IMR-90 (cell line): ENCODE data around the gene SOCS4. TPM values are rescaled to one million over a fixed set of nuclear protein-coding genes. Genes with fewer than 3 reads are reported as not detected.

Source experiments
- ATAC-seq: fragments of 200-7000 bp; cut with Tn5 transposase; 2 replicates; pipeline ENCODE4 v1.9.1; 2020; ENCODE audit warnings: low read depth, mild to moderate bottlenecking, moderate library complexity
- BruUV-seq: library from RNA; stranded (reverse); fragments of 400-500 nt; replicated peaks from 2 replicates; lab custom pipeline; 2021; lab: Mats Ljungman, UMichigan
- CTCF ChIA-PET: fragments of 300-600 bp; formaldehyde crosslinking; extraction: SDS; loops from one replicate; lab custom pipeline; 2021; ENCODE audit warnings: antibody characterized with exemption; lab: Yijun Ruan, JAX
- POLR2A ChIA-PET: fragments of 300-600 bp; sonication (Branson Sonifier 250); formaldehyde crosslinking; loops from one replicate; lab custom pipeline; 2022; ENCODE audit warnings: antibody characterized with exemption; ENCODE audit not compliant: unreplicated experiment; lab: Charles Lee
- DNase-seq: peaks from one replicate; pipeline ENCODE4 v3.0.0; 2013
- H2AFZ ChIP-seq: replicated peaks from 2 replicates; pipeline ENCODE3; 2013; ENCODE audit warnings: low read length, mild to moderate bottlenecking; ENCODE audit not compliant: poor library complexity
- H2AK5ac ChIP-seq: 2 replicates; pipeline ENCODE4 v1.6.1; 2013; ENCODE audit warnings: low read depth, low read length, inconsistent platforms
- H2AK9ac ChIP-seq: replicated peaks from 2 replicates; pipeline ENCODE3; 2013; ENCODE audit warnings: mild to moderate bottlenecking, low read depth, low read length, moderate library complexity; ENCODE audit not compliant: poor library complexity
- H2BK120ac ChIP-seq: 2 replicates; pipeline ENCODE4 v1.6.1; 2013; ENCODE audit warnings: low read depth, low read length, inconsistent platforms
- H2BK15ac ChIP-seq: 3 replicates; pipeline ENCODE4 v1.6.1; 2013; ENCODE audit warnings: low read depth, low read length, inconsistent platforms
- H2BK20ac ChIP-seq: 2 replicates; pipeline ENCODE4 v1.6.1; 2013; ENCODE audit warnings: low read depth, mild to moderate bottlenecking, inconsistent platforms, low read length, moderate library complexity
- H2BK5ac ChIP-seq: 2 replicates; pipeline ENCODE4 v1.6.1; 2013; ENCODE audit warnings: mild to moderate bottlenecking, low read depth, low read length, inconsistent platforms; ENCODE audit not compliant: poor library complexity, severe bottlenecking
- H3K14ac ChIP-seq: replicated peaks from 2 replicates; pipeline ENCODE4 v1.6.1; 2013; ENCODE audit warnings: low read depth, low read length, inconsistent platforms
- H3K18ac ChIP-seq: 2 replicates; pipeline ENCODE4 v1.6.1; 2013; ENCODE audit warnings: low read depth, low read length, control low read depth
- H3K23ac ChIP-seq: 2 replicates; pipeline ENCODE4 v1.6.1; 2013; ENCODE audit warnings: low read depth, low read length, inconsistent platforms
- H3K27ac ChIP-seq: 2 replicates; pipeline ENCODE4 v1.5.1; 2013; ENCODE audit warnings: mild to moderate bottlenecking, control low read depth, low read length; ENCODE audit not compliant: insufficient read depth
- H3K27me3 ChIP-seq: 2 replicates; pipeline ENCODE4 v1.6.1; 2013; ENCODE audit warnings: low read length; ENCODE audit not compliant: control insufficient read depth, insufficient read depth
- H3K36me3 ChIP-seq: 2 replicates; pipeline ENCODE4 v1.6.1; 2013; ENCODE audit warnings: low read length, mixed read lengths; ENCODE audit not compliant: control insufficient read depth, insufficient read depth
- H3K4ac ChIP-seq: 2 replicates; pipeline ENCODE4 v1.6.1; 2013; ENCODE audit warnings: low read depth, low read length, inconsistent platforms
- H3K4me1 ChIP-seq: 2 replicates; pipeline ENCODE4 v1.6.1; 2013; ENCODE audit warnings: low read length, mixed read lengths; ENCODE audit not compliant: control insufficient read depth, insufficient read depth
- H3K4me2 ChIP-seq: 2 replicates; pipeline ENCODE4 v1.6.1; 2013; ENCODE audit warnings: low read depth, mild to moderate bottlenecking, control low read depth, low read length, moderate library complexity
- H3K4me3 ChIP-seq: 2 replicates; pipeline ENCODE4 v1.5.1; 2013; ENCODE audit warnings: low read depth, mild to moderate bottlenecking, control low read depth, low read length, moderate library complexity; ENCODE audit not compliant: insufficient read depth
- H3K56ac ChIP-seq: 2 replicates; pipeline ENCODE4 v1.6.1; 2013; ENCODE audit warnings: low read length, inconsistent platforms; ENCODE audit not compliant: insufficient read depth; ENCODE audit errors: extremely low read depth
- H3K79me1 ChIP-seq, 2 experiments: 2 replicates each; pipeline ENCODE4 v1.6.1; 2013; ENCODE audit warnings: low read length in 2 of 2, inconsistent platforms in 1 of 2, low read depth in 1 of 2
- H3K9ac ChIP-seq: 2 replicates; pipeline ENCODE4 v1.6.1; 2013; ENCODE audit warnings: low read depth, low read length, control low read depth
- H3K9me1 ChIP-seq: 2 replicates; pipeline ENCODE4 v1.6.1; 2013; ENCODE audit warnings: low read length, inconsistent platforms; ENCODE audit not compliant: insufficient read depth
- H3K9me3 ChIP-seq: 2 replicates; pipeline ENCODE4 v1.6.1; 2013; ENCODE audit warnings: low read length; ENCODE audit not compliant: control insufficient read depth, insufficient read depth
- H4K20me1 ChIP-seq: 2 replicates; pipeline ENCODE4 v1.6.1; 2013; ENCODE audit warnings: low read length, inconsistent platforms; ENCODE audit not compliant: insufficient read depth
- H4K5ac ChIP-seq: 2 replicates; pipeline ENCODE4 v1.6.1; 2013; ENCODE audit warnings: mild to moderate bottlenecking, low read depth, low read length, control low read depth
- H4K8ac ChIP-seq, 2 experiments: 2 replicates each; pipeline ENCODE4 v1.6.1; 2013; ENCODE audit warnings: low read depth in 2 of 2, low read length in 2 of 2, control low read depth in 1 of 2, inconsistent platforms in 1 of 2
- H4K91ac ChIP-seq: 2 replicates; pipeline ENCODE4 v1.6.1; 2013; ENCODE audit warnings: low read depth, low read length, inconsistent platforms; ENCODE audit not compliant: insufficient read depth
- BHLHE40 ChIP-seq: fragments of 150-350 bp; IDR thresholded peaks from 2 replicates; pipeline ENCODE4 v1.6.1; 2016; ENCODE audit warnings: mild to moderate bottlenecking, low read depth, low read length
- MAZ ChIP-seq: IDR thresholded peaks from 2 replicates; pipeline ENCODE4 v1.6.1; 2012; ENCODE audit warnings: low read depth, mild to moderate bottlenecking, low read length, improper control_type of control experiment, moderate library complexity, borderline replicate concordance
- MXI1 ChIP-seq: IDR thresholded peaks from 2 replicates; pipeline ENCODE4 v1.6.1; 2012; ENCODE audit warnings: low read depth, mild to moderate bottlenecking, low read length, moderate library complexity, borderline replicate concordance
- POLR2A ChIP-seq: IDR thresholded peaks from 2 replicates; pipeline ENCODE4 v1.6.1; 2012; ENCODE audit warnings: mild to moderate bottlenecking, low read depth, low read length
- RAD21 ChIP-seq: IDR thresholded peaks from 2 replicates; pipeline ENCODE4 v1.6.1; 2012; ENCODE audit warnings: low read length, improper control_type of control experiment
- WGBS, 2 experiments: methylation state at CpG; one replicate each; pipeline versions ENCODE4 v1.1.5 to v1.1.7; 2013; ENCODE audit warnings: missing lambda C conversion rate in 2 of 2; ENCODE audit not compliant: insufficient read length in 1 of 2; ENCODE audit errors: extremely low coverage in 2 of 2; 5-methylcytosine and 5-hydroxymethylcytosine counted together
- dilution Hi-C: fragments of 300-500 bp; cut with HindIII; formaldehyde crosslinking; loops from one replicate; pipeline ENCODE4 v1.14.3; 2018; ENCODE audit warnings: low sequenced_read_pairs; ENCODE audit not compliant: unreplicated experiment
- in situ Hi-C: fragments of 300-500 bp; cut with MboI; formaldehyde crosslinking; loops from 3 replicates; pipeline ENCODE4 v1.14.3; 2019; ENCODE audit warnings: low sequenced_read_pairs, inconsistent platforms, mixed read lengths
- intact Hi-C: fragments of 100-400 bp; cut with micrococcal nuclease; formaldehyde crosslinking; loops from 2 replicates; pipeline ENCODE4 v1.10.0; 2022
- polyA plus RNA-seq, 3 experiments: library from polyadenylated mRNA; depleted of rRNA; stranded (reverse); fragments of >200 nt; gene quantifications; 2 replicates each; pipeline ENCODE4 v1.2.3, GENCODE V29; 2012; ENCODE audit warnings: low replicate concordance in 1 of 3
- total RNA-seq: library from RNA; depleted of rRNA; stranded (reverse); fragments of >200 nt; gene quantifications from 2 replicates; pipeline ENCODE4 v1.2.3, GENCODE V29; 2012
- TF ChIP-seq, protein P1 (sequence below): conservative IDR thresholded peaks from 2 replicates; pipeline ENCODE4 v1.5.1; 2012; ENCODE audit warnings: mild to moderate bottlenecking, low read depth, low read length, improper control_type of control experiment

Gene SOCS4
- total and polyA plus RNA-seq, 2 of the 4 experiments (the other 2 are of a cell fraction) = 4.6 to 12.7 TPM

DNA sequence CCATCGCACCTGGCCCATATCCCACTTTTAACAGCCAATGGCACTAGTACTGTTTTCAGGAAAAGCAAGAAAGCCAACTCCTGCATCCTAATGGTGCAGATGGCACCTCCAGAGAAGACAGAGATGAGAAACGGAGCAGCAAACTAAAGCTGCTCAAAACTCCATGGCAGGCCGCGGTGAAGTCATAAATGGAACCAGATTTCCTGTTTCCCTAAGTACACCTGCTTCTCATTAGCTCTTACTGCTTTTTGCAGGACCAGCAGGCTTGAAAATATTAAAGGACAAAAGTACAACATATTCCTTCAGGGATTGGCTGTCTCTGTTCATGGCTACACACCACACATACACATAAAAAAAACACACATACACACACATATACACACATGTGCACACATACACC, 65.3 kb downstream of the SOCS4 start:
- H3K4me1 ChIP-seq = peaks cover 3% of the 10 kb centered on the region; the same call in 1 of the 2 replicates
- H3K9me3 ChIP-seq = no peaks in the 10 kb centered on the region
- H3K36me3 ChIP-seq = no peaks in the 10 kb centered on the region
- H4K20me1 ChIP-seq = no peaks in the 10 kb centered on the region
- ChIA-PET POLR2A (no interaction called here), CTCF (interaction anchor here (1.6 to 1.7 kb wide), 2 partner anchors 44 to 69 kb away, joined by 7 to 8 read pairs; no protein-coding TSS in a partner anchor)
- peak overlapping the region; percentile 18; the same call in 1 of the 2 replicates for H2BK20ac ChIP-seq
- 90% methylated on average over 3 of the region's 4 CpGs; no CpG with 5 or more reads in 1 of the 2 experiments for WGBS, 2 experiments
- H2BK5ac ChIP-seq = peak overlapping the region; percentile 36
- no peak overlapping the region for H3K18ac ChIP-seq
- TF ChIP-seq, protein P1, sequence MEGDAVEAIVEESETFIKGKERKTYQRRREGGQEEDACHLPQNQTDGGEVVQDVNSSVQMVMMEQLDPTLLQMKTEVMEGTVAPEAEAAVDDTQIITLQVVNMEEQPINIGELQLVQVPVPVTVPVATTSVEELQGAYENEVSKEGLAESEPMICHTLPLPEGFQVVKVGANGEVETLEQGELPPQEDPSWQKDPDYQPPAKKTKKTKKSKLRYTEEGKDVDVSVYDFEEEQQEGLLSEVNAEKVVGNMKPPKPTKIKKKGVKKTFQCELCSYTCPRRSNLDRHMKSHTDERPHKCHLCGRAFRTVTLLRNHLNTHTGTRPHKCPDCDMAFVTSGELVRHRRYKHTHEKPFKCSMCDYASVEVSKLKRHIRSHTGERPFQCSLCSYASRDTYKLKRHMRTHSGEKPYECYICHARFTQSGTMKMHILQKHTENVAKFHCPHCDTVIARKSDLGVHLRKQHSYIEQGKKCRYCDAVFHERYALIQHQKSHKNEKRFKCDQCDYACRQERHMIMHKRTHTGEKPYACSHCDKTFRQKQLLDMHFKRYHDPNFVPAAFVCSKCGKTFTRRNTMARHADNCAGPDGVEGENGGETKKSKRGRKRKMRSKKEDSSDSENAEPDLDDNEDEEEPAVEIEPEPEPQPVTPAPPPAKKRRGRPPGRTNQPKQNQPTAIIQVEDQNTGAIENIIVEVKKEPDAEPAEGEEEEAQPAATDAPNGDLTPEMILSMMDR = no peak
- TF ChIP-seq MAZ = no peak
- TF ChIP-seq BHLHE40 = no peak
- no peak for TF ChIP-seq MXI1
- no peak for TF ChIP-seq RAD21
- TF ChIP-seq POLR2A = no peak
- H3K9me1 ChIP-seq = peaks cover 4% of the 10 kb centered on the region
- ATAC-seq (no peak), DNase-seq (no peak)
- dilution Hi-C loops (no loop called here), intact Hi-C loops (loop anchor here (5.0 kb wide), 2 partner anchors 35 to 340 kb away; partner anchors contain the start of gene LGALS3), in situ Hi-C loops (no loop called here)
- H2AK5ac ChIP-seq = peak overlapping the region; percentile 43; the same call in 1 of the 2 replicates
- H3K4me2 ChIP-seq = no peak overlapping the region
- H3K23ac ChIP-seq = 0 out of 2 replicates have a peak overlapping the region, but pooled peaks have one; percentile 7
- peak overlapping the region; percentile 12; the same call in 1 of the 2 replicates for H2BK120ac ChIP-seq
- no peak overlapping the region for H3K9ac ChIP-seq
- H3K4ac ChIP-seq = peak overlapping the region; percentile 36; the same call in 1 of the 2 replicates
- no peaks in the 10 kb centered on the region for H3K27me3 ChIP-seq
- no peak overlapping the region for H3K14ac ChIP-seq
- no peak overlapping the region for H4K91ac ChIP-seq
- peak overlapping the region; percentile 47 for H2AFZ ChIP-seq
- H3K27ac ChIP-seq = no peak overlapping the region
- H3K79me1 ChIP-seq = 0 out of 4 replicates have a peak, but pooled peaks cover 0 to 4% of the 10 kb centered on the region in 2 experiments
- no peak overlapping the region for H4K8ac ChIP-seq
- H3K4me3 ChIP-seq = no peak overlapping the region
- H2AK9ac ChIP-seq = no peak overlapping the region
- H3K56ac ChIP-seq = no peak overlapping the region
- H2BK15ac ChIP-seq = peak overlapping the region; percentile 44; the same call in 2 of the 3 replicates
- H4K5ac ChIP-seq = no peak overlapping the region
- no TSS peak for BruUV-seq
